Fibroblast of skin of right biceps (primary cell): ENCODE measurements around the gene CPTP.

ENCODE experiments used
- DNase-seq: peaks from one replicate; pipeline ENCODE4 v3.0.0-alpha.2; 2013

Gene CPTP

DNA sequence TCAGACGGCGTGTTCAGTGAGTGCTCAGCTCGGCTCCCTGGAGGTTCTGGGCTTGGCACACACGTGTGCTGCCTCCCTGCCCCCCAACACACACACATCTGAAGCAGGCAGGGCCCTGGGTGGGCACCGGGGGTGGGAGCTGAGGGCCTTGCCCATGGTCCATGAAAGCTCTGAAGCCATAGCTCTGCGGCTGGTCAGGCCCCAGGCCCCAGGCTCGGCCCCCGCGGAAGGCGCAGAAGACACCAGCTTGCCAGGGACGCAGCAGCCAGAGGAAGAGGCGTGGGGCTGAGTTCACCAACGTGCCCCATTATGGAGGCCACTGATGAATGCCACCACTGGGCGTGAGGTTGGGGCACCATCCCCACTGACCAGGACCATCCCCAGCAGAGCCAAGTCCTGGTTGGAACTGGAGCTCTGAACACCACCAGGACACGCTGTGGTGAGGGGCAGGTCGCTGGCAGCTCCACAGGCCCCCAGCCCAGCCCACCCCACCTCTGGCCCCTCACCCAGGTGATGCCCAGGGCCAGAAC lies 46.2 kb downstream of the CPTP start:
- DNase-seq = no peak

GRCh38 chr1:1371364-1371745 lies 46.8 kb downstream of the CPTP start:
- DNase-seq = no peak

- DNase-seq = peak; percentile 52
Observed at GRCh38 chr1:1371746-1372711, 47.4 kb downstream of the CPTP start.

GRCh38 chr1:1373051-1373814 lies 48.6 kb downstream of the CPTP start:
- no peak for DNase-seq

DNA sequence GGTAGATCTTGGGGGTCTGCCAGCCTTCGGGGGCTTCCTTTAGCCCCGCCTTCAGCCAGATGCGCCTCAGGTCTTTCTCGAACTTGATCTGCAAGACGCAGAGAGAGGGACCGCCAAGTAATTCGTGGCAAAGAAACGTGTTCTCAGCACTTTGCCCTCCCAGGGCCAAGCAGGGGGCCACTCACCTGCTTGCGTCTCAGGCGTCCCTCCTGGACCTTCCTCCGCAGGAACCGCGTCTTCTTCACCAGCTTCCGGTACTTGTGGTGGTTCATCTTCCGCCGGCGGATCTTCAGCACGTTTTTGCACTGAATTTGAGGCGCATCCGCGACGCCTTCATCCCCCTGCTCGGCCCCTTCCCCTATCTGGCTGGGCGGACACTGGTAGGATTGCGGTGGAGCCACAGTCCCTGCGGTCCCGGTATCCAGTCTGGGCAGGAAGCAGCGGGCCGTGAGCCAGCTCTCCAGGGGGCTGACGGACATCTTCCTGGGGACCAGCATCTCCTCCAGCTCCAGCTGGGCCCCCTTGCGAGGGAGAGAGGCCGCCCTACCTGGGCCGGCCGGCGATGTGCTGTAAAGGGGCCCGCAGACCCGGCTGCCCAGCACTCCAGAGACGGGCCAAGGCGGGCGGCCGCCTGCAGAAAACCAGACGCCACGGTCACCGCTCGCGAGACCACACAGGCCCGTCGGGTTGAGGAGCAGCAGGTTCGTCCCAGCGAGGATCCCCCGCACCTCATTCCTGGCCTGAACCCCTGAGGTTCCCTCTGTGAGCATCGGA lies 49.4 kb downstream of the CPTP start:
- no peak for DNase-seq

DNA sequence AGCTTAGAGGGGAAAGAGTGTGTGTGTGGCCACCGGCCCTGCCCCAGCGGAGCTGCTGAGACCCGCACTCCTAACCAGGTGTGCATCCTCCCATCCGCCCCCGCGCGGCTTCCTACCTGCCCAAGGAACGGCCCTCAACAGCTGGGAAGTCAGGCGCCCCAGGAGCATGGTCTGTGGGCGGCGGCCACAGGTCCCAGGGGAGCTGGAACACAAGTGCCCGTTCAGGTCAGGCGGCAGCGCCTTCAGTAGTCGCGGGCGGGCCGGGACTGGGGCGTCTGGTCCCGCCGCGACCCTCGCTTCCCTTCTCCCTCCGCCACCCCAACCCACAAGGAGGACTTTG lies 50.0 kb downstream of the CPTP start:
- no peak for DNase-seq

DNA sequence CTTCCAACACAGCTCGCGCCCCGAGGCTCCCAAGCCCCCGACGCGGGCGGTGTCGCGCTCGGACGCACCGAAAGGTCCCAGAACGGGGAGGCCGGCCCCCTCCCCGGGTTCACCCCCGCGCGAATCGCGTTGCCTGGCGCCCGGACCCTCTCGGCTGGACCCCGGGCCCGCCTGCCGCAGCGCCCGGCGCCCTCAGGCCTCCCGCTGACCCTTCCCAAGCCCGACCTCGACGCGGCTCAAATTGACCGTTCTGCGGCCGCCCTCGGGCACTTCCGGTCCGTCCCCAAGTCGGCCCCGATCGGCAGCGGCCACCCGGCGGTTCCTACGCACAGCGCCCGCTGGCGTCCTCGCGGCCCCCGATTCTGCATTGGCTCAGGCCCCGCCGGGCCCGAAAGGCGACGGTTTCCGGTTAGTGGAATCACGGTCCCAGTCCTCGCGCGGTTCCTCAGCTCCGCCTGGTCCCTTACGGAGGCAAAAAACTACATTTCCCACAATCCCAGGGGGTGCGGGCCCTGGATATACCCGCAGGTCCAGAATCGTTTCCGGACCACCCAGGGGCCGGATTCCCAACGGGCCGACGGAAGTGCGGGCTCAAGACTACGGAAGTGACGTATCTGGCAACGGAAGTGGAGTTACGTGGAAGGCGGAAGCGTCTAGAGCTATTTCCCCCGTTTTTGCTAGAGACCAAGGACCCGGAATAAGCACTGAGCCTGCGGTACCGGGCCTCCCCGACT lies 50.5 kb downstream of the CPTP start, which contains the start of gene AURKAIP1:
TSS of gene AURKAIP1 (minus strand) at position 279 of the 734 bp plus-strand sequence. CDS start 451 bp downstream, outside the sequence.
- peak; percentile 100 for DNase-seq

DNA sequence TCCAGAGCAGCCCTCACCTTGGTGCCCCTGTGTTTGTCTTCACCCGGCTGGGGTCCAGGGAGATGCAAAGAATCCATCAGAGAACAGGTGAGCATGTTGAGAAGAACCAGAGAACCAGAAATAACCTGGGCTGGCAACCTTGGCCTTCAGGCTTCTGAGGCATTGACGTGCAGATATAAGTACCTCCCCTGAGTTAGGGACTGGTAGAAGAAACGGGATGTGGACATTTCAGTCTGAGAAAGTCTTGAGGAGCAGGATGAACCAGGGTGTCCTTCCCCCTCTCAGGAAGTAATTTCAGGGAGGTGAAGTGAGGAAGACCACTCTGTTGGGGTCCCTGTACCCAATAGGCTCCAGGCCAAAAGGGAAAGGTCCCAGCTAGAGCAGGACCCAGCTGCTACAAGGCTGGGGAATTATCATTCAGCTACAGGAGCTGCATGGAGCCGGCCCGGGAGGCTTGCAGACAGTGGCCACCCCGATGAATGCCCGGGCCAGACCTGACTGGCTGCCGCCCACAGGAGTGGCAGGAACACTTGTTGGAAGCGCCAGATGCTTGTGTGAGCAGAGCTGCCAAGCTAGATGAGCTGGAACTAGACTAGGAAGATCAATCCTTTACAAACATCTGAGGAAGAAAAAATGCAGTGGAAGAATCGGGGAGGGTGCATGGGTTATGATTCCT lies 52.1 kb downstream of the CPTP start:
- DNase-seq = no peak

DNA sequence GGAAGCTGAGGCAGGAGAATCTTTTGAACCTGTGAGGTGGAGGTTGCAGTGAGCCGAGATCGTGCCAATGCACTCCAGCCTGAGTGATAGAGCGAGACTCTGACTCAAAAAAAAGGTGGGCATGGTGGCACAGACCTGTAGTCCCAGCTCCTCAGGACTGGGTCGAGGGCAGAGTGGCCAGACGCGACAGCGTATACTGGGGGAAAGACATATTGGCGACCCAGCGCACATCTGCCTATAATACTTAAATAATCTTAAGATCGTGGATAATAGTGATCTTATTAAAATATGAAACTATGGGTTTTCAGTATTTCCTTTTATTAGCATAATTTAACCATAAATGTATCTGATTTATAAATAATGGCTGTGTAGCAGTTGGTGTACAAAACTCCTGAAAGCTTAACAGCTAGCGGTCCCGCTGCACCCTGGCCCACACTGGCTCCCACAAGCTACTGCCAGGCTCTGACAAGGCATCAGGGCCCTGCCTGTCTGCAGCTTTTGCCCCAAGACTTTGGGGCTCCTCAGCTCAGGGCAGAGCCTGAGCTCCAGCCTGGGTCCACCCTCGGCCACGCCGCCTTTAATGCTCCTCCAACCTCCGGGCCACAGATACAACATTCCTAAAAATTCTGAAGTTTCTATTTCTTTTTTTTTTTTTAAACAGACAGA lies 53.1 kb downstream of the CPTP start:
- no peak for DNase-seq
